K562 (cell line): Measurements from ENCODE around the gene GET3. TPM values are rescaled to one million over a fixed set of nuclear protein-coding genes. Genes with fewer than 3 reads are reported as not detected.

Experiments used
- ARID3B ChIP-seq: fragments of 250-450 bp; sonication (Bioruptor Pico); IDR thresholded peaks from 2 replicates; pipeline ENCODE4 v1.4.0; 2020; ENCODE audit warnings: borderline replicate concordance
- CAMTA2 ChIP-seq: fragments of 250-450 bp; sonication (Bioruptor Pico); conservative IDR thresholded peaks from 2 replicates; pipeline ENCODE4 v1.5.1; 2022
- CHAMP1 ChIP-seq: fragments of 450-650 bp; IDR thresholded peaks from 2 replicates; pipeline ENCODE4 v1.6.1; 2016; ENCODE audit warnings: mild to moderate bottlenecking
- DACH1 ChIP-seq: fragments of 450-650 bp; IDR thresholded peaks from 2 replicates; pipeline ENCODE4 v1.6.1; 2018; ENCODE audit not compliant: partially characterized antibody
- FIP1L1 ChIP-seq: fragments of 200-400 bp; formaldehyde crosslinking; IDR thresholded peaks from 2 replicates; pipeline ENCODE4 v1.6.1; 2018; ENCODE audit warnings: mild to moderate bottlenecking, low read depth, low read length; ENCODE audit not compliant: poor library complexity, severe bottlenecking
- FUS ChIP-seq: fragments of 200-400 bp; formaldehyde crosslinking; optimal IDR thresholded peaks from 2 replicates; pipeline ENCODE3; 2017; ENCODE audit warnings: low read depth, low read length
- HLTF ChIP-seq: fragments of 450-650 bp; IDR thresholded peaks from 2 replicates; pipeline ENCODE4 v1.6.1; 2016
- MEIS2 ChIP-seq: fragments of 450-650 bp; IDR thresholded peaks from 2 replicates; pipeline ENCODE4 v1.6.1; 2014; ENCODE audit warnings: mild to moderate bottlenecking; ENCODE audit not compliant: partially characterized antibody
- NCOA4 ChIP-seq: fragments of 450-650 bp; IDR thresholded peaks from 2 replicates; pipeline ENCODE4 v1.6.1; 2018; ENCODE audit warnings: mild to moderate bottlenecking; ENCODE audit not compliant: partially characterized antibody
- NFE2 ChIP-seq: IDR thresholded peaks from 2 replicates; pipeline ENCODE4 v1.6.1; 2014; ENCODE audit warnings: antibody characterized with exemption, low read depth
- PRDM10 ChIP-seq: fragments of 450-650 bp; IDR thresholded peaks from 2 replicates; pipeline ENCODE4 v1.6.1; 2018; ENCODE audit not compliant: partially characterized antibody
- RBM39 ChIP-seq: fragments of 200-400 bp; formaldehyde crosslinking; optimal IDR thresholded peaks from 2 replicates; pipeline ENCODE3; 2018; ENCODE audit warnings: low read depth, low read length
- RFX7 ChIP-seq: fragments of 250-450 bp; sonication (Bioruptor Pico); IDR thresholded peaks from 2 replicates; pipeline ENCODE4 v1.5.1; 2021; ENCODE audit warnings: mild to moderate bottlenecking
- ZNF143 ChIP-seq: sonication (generic); formaldehyde crosslinking; IDR thresholded peaks from 2 replicates; pipeline ENCODE4 v1.9.0; 2022; ENCODE audit warnings: mild to moderate bottlenecking, missing genetic modification reagents
- ZNF24 ChIP-seq: fragments of 450-650 bp; IDR thresholded peaks from 2 replicates; pipeline ENCODE4 v1.6.1; 2016
- ZNF57 ChIP-seq: fragments of 450-650 bp; formaldehyde crosslinking; IDR thresholded peaks from 2 replicates; pipeline ENCODE4 v1.4.0; 2020; ENCODE audit warnings: mild to moderate bottlenecking, moderate library complexity
- ZNF584 ChIP-seq: fragments of 200-800 bp; sonication (Bioruptor generic); IDR thresholded peaks from 2 replicates; pipeline ENCODE4 v1.6.1; 2016; ENCODE audit warnings: low read depth, mild to moderate bottlenecking, missing genetic modification characterization, missing compliant biosample characterization
- polyA plus RNA-seq, 8 experiments: library from polyadenylated mRNA; depleted of rRNA in 4 of 8; stranded (reverse) in 5 of 8; unstranded in 3 of 8; fragments of >200 nt; fragmentation: Nextera tagmentation in 2 of 8; fragmentation: Illumina TruSeq in 1 of 8; extraction: Ambion mirVana in 2 of 8; extraction: Trizol in 1 of 8; gene quantifications; 2 replicates each; pipeline versions ENCODE4 v1.2.1 to v1.2.3, GENCODE V29; 2011 to 2014; ENCODE audit warnings: inconsistent platforms in 1 of 8, missing spikeins in 1 of 8
- total RNA-seq, 7 experiments: library from RNA; depleted of rRNA in 6 of 7; stranded (reverse); fragments of >200 nt in 6 of 7; fragmentation: Illumina TruSeq in 2 of 7; extraction: Trizol in 2 of 7; gene quantifications; 2 replicates each; pipeline versions ENCODE4 v1.2.1 to v1.2.3, GENCODE V29; 2011 to 2021; ENCODE audit warnings: low replicate concordance in 1 of 7
- TF ChIP-seq, protein P1 (sequence below): fragments of 450-650 bp; formaldehyde crosslinking; IDR thresholded peaks from 2 replicates; pipeline ENCODE4 v1.4.0; 2020; ENCODE audit warnings: mild to moderate bottlenecking, moderate library complexity
- TF ChIP-seq, protein P2 (sequence below): fragments of 250-450 bp; sonication (Bioruptor Pico); IDR thresholded peaks from 2 replicates; pipeline ENCODE4 v1.8.0; 2021; ENCODE audit warnings: mild to moderate bottlenecking, moderate library complexity

GET3 gene
- total and polyA plus RNA-seq, 9 of the 15 experiments (the other 6 are each of a cell fraction or from before 2014, with no cell fraction given) = 8.3 to 83.5 (median 51.8) TPM

GRCh38 chr19:12757544-12758274 lies 20.4 kb downstream of the GET3 start (continued):
- TF ChIP-seq PRDM10 (peak; percentile 23), FUS (no peak), RBM39 (no peak), HLTF (no peak), ZNF143 (CRISPR knock-in tag) (0 out of 2 replicates have a peak, but pooled peaks have one; percentile 29), NFE2 (no peak), ZNF24 (no peak), MEIS2 (no peak), ZNF584 (CRISPR knock-in tag) (no peak), CAMTA2 (CRISPR knock-in tag) (no peak), RFX7 (CRISPR knock-in tag) (no peak), ARID3B (no peak), ZNF57 (CRISPR knock-in tag) (no peak), FIP1L1 (peak; percentile 81), NCOA4 (no peak), CHAMP1 (no peak), DACH1 (peak; percentile 74)
- TF ChIP-seq, protein P1, sequence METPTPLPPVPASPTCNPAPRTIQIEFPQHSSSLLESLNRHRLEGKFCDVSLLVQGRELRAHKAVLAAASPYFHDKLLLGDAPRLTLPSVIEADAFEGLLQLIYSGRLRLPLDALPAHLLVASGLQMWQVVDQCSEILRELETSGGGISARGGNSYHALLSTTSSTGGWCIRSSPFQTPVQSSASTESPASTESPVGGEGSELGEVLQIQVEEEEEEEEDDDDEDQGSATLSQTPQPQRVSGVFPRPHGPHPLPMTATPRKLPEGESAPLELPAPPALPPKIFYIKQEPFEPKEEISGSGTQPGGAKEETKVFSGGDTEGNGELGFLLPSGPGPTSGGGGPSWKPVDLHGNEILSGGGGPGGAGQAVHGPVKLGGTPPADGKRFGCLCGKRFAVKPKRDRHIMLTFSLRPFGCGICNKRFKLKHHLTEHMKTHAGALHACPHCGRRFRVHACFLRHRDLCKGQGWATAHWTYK (CRISPR knock-in tag) = no peak
- TF ChIP-seq, protein P2, sequence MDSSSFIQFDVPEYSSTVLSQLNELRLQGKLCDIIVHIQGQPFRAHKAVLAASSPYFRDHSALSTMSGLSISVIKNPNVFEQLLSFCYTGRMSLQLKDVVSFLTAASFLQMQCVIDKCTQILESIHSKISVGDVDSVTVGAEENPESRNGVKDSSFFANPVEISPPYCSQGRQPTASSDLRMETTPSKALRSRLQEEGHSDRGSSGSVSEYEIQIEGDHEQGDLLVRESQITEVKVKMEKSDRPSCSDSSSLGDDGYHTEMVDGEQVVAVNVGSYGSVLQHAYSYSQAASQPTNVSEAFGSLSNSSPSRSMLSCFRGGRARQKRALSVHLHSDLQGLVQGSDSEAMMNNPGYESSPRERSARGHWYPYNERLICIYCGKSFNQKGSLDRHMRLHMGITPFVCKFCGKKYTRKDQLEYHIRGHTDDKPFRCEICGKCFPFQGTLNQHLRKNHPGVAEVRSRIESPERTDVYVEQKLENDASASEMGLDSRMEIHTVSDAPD = no peak
